ENCODE data around the gene MAGEA4. TPM values are rescaled to one million over a fixed set of nuclear protein-coding genes. Genes with fewer than 3 reads are reported as not detected.
"Not testable (repeated sequence)": the region's sequence is repeated elsewhere in the genome, so short reads cannot be mapped to it uniquely, and the experiment has no call there.

The MAGEA4 gene
- total RNA-seq, 1 donor from 2014 or later: not detected

DNA sequence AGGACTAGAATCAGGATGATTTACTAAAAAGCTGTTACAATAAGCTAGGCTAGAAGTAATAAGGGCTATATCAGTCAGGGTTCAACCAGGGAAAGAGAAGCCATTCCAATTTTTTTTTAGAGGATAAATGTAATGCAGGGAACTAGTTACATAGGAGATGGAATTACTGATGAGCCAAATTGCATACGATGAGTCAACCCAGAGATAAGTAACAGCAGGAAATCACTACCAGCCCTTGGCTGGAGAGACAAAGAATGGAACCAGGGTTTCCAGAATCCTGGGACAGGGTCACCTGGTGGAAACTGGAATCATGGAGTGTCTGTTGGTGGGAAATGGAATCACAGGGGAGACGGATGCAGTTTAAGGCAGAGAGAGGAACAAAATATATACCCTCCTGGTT is 13.1 kb upstream of the MAGEA4 start:
- Mint-ChIP-seq H3K36me3 (ENCODE audit: low read depth) (no peaks in the 10 kb centered on the region), H3K4me1 (no peaks in the 10 kb centered on the region), H3K9me3 (no peaks in the 10 kb centered on the region), H3K4me3 (no peak overlapping the region), H3K27me3 (no peaks in the 10 kb centered on the region), H3K27ac (no peak overlapping the region)
- ATAC-seq (ENCODE audit: low read depth) (no peak), DNase-seq (no peak)
- TF ChIP-seq, protein P1, sequence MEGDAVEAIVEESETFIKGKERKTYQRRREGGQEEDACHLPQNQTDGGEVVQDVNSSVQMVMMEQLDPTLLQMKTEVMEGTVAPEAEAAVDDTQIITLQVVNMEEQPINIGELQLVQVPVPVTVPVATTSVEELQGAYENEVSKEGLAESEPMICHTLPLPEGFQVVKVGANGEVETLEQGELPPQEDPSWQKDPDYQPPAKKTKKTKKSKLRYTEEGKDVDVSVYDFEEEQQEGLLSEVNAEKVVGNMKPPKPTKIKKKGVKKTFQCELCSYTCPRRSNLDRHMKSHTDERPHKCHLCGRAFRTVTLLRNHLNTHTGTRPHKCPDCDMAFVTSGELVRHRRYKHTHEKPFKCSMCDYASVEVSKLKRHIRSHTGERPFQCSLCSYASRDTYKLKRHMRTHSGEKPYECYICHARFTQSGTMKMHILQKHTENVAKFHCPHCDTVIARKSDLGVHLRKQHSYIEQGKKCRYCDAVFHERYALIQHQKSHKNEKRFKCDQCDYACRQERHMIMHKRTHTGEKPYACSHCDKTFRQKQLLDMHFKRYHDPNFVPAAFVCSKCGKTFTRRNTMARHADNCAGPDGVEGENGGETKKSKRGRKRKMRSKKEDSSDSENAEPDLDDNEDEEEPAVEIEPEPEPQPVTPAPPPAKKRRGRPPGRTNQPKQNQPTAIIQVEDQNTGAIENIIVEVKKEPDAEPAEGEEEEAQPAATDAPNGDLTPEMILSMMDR (IDR thresholded peaks at IDR 0.05): no peak
- intact Hi-C loops (cut with micrococcal nuclease): no loop called here
- ChIA-PET CTCF (no interaction called here), POLR2A (no interaction called here)

DNA sequence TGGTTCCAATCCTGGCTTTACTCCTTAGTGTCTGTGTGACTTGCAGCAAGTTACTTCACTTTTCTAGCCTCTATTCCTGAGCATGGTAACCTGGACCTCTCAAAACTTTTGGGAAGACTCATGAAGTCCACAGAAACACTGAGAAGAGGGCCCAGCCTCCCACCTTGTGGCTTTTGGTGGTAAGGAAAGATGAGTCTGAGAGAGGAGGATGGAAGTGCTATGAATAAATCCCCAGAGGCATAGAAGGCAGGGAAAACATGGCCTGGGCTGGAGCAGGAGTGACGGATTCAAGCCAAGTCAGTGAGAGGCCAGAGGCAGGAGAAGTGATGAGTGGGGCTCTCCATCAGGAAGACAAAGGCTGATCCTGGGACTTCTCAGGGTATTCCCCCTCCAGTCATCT is 10.9 kb upstream of the MAGEA4 start:
- Mint-ChIP-seq H3K27me3 (no peaks in the 10 kb centered on the region), H3K9me3 (no peaks in the 10 kb centered on the region), H3K4me1 (no peaks in the 10 kb centered on the region), H3K36me3 (ENCODE audit: low read depth) (no peaks in the 10 kb centered on the region), H3K27ac (no peak overlapping the region), H3K4me3 (no peak overlapping the region)
- DNase-seq (no peak), ATAC-seq (ENCODE audit: low read depth) (no peak)
- TF ChIP-seq, protein P1 (IDR thresholded peaks at IDR 0.05): no peak
- ChIA-PET POLR2A (no interaction called here), CTCF (no interaction called here)
- intact Hi-C loops (cut with micrococcal nuclease): no loop called here

DNA sequence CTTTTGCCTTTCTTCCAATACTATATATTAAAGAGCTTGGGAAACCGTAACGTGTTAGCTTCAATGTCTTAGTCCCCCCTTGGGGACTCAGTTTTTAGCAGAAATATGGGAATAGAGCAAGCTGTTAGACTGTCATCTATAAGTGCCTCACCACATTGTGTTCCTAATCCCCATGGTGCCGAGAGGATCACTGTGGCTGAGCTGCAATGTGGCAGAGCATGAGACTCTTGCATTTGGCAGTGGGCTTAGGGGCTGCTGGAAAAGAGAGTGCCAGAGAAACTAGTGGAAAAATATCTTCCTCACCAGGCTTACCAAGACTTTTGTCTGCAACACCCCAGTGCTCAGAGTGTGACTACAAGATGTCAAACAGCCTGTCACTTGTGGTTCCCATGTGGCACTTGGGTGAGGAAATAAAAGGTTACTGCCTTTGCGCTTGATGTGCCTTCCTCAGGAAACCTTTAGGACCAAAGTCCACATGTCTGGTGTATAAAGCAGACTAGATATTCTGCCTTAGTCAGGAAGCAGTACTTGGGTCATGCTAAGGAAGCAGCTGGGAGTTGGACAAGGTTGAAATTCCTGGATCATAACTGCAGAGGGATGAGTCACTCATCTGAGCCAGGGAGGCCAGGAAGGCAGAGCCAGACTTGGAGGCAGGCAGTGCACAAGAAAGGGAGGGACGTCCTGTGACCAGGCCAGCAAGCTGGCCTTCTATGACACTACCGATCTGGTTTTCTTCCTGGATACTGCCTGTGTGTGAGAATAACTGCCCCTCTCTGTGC is 9.7 kb upstream of the MAGEA4 start:
- H3K4me3 Mint-ChIP-seq: no peak overlapping the region
- no peaks in the 10 kb centered on the region for H3K27me3 Mint-ChIP-seq
- TF ChIP-seq, protein P1 (IDR thresholded peaks at IDR 0.05): no peak
- ATAC-seq (ENCODE audit: low read depth): no peak
- intact Hi-C loops (cut with micrococcal nuclease): no loop called here
- no peaks in the 10 kb centered on the region for H3K36me3 Mint-ChIP-seq (ENCODE audit: low read depth)
- DNase-seq: no peak
- no peaks in the 10 kb centered on the region for H3K4me1 Mint-ChIP-seq
- no peaks in the 10 kb centered on the region for H3K9me3 Mint-ChIP-seq
- CTCF ChIA-PET: no interaction called here
- POLR2A ChIA-PET: no interaction called here
- no peak overlapping the region for H3K27ac Mint-ChIP-seq

DNA sequence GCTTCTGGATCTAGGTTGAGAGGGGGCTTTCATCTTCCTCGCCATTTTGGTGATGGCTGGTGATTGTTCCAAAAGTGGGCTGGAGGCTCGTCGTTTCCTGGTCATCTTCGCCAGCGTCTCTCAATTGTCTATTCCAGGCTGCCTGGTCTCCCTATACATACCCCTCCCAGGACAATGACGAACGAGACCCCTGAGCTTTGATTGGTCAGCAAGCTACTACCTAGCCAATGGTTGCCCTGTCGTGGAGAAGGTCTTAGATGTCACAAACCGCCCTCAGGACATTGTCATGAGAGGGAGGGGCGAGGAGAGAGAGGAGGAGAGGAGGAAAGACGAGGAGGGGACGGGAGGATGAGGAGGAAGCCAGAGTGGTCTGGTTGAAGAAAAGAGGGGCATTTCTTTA is 7.7 kb upstream of the MAGEA4 start:
- no peak for ATAC-seq (ENCODE audit: low read depth)
- POLR2A ChIA-PET: no interaction called here

DNA sequence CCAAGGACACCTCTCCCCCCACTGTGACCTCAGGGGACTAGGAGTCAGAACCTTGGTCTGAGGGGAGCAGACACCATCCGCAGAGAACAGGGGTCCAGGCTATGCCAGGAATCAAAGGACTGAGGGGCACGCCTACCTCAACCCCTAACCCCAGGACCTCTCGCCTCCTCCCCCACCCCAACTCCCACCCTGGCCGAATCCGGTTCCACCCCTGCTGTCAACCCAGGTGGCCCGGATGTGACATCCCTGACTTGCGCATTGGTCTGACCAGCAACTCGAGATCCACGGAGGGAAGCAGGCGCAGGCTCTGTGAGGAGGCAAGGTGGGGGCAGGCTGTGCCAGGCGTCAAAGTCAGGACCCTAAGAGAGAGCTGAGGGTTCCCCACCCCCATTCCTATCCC is 468 bp upstream of the MAGEA4 start:
- no peaks in the 10 kb centered on the region for H3K36me3 Mint-ChIP-seq (ENCODE audit: low read depth)
- POLR2A ChIA-PET: no interaction called here
- ATAC-seq (ENCODE audit: low read depth) (no peak), DNase-seq (no peak)
- no peaks in the 10 kb centered on the region for H3K9me3 Mint-ChIP-seq
- H3K27ac Mint-ChIP-seq: no peak overlapping the region
- TF ChIP-seq, protein P1 (IDR thresholded peaks at IDR 0.05): no peak
- intact Hi-C loops (cut with micrococcal nuclease): no loop called here
- CTCF ChIA-PET: no interaction called here
- H3K27me3 Mint-ChIP-seq: no peaks in the 10 kb centered on the region
- no peaks in the 10 kb centered on the region for H3K4me1 Mint-ChIP-seq
- no peak overlapping the region for H3K4me3 Mint-ChIP-seq

More for the DNA sequence above, 7.7 kb upstream of the MAGEA4 start:
- no peak for DNase-seq
- CTCF ChIA-PET: no interaction called here
- Mint-ChIP-seq H3K27ac (no peak overlapping the region), H3K36me3 (ENCODE audit: low read depth) (no peaks in the 10 kb centered on the region), H3K4me1 (no peaks in the 10 kb centered on the region), H3K9me3 (no peaks in the 10 kb centered on the region), H3K4me3 (no peak overlapping the region), H3K27me3 (no peaks in the 10 kb centered on the region)
- intact Hi-C loops (cut with micrococcal nuclease): no loop called here
- TF ChIP-seq, protein P1 (IDR thresholded peaks at IDR 0.05): no peak

DNA sequence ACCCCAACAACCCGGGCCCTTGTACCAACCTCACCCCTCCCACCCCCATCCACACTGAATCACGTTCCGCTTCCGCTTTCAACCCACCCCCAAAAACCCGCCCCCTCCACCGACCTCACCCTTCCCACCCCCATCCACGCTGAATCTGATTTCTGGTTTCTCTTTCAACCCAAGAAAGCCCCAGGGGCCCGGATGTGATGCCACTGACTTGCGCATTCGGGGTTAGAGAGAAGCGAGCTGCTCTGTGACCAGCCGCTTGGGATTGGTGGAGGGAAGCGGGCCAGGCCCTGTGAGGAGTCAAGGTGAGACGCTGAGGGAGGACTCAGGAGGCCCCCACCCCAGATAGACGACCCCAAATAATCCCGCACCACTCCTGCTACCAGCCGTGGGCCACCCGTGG is 6.0 kb downstream of the MAGEA4 start:
- H3K36me3 Mint-ChIP-seq (ENCODE audit: low read depth); H3K9me3 Mint-ChIP-seq; H3K27me3 Mint-ChIP-seq; intact Hi-C loops (cut with micrococcal nuclease); H3K4me1 Mint-ChIP-seq; ATAC-seq (ENCODE audit: low read depth); H3K27ac Mint-ChIP-seq; CTCF ChIA-PET; POLR2A ChIA-PET; DNase-seq; H3K4me3 Mint-ChIP-seq: not testable (repeated sequence)

Data from activated B cell treated with CpG ODN at 0.5 μM for 24 hours (primary cell).